ENCODE data around the gene SEMA4D.

SEMA4D gene

GRCh38 chr9:89427621-89428221 is 70.2 kb downstream of the SEMA4D start:
- peak; percentile 88 for DNase-seq

GRCh38 chr9:89426384-89426961 is 71.4 kb downstream of the SEMA4D start:
- DNase-seq, result peak; percentile 57

GRCh38 chr9:89425921-89426383 is 72.0 kb downstream of the SEMA4D start:
- DNase-seq, result no peak

GRCh38 chr9:89425024-89425805 is 72.7 kb downstream of the SEMA4D start:
- peak; percentile 41 for DNase-seq

GRCh38 chr9:89422151-89422975 is 75.5 kb downstream of the SEMA4D start:
- peak; percentile 77 for DNase-seq

GRCh38 chr9:89421595-89421994 is 76.3 kb downstream of the SEMA4D start:
- peak; percentile 75 for DNase-seq

- DNase-seq, result peak; percentile 44
Observed at GRCh38 chr9:89420397-89421178, 77.3 kb downstream of the SEMA4D start.

- peak; percentile 75 for DNase-seq
Observed at GRCh38 chr9:89419978-89420394, 77.9 kb downstream of the SEMA4D start.

DNA sequence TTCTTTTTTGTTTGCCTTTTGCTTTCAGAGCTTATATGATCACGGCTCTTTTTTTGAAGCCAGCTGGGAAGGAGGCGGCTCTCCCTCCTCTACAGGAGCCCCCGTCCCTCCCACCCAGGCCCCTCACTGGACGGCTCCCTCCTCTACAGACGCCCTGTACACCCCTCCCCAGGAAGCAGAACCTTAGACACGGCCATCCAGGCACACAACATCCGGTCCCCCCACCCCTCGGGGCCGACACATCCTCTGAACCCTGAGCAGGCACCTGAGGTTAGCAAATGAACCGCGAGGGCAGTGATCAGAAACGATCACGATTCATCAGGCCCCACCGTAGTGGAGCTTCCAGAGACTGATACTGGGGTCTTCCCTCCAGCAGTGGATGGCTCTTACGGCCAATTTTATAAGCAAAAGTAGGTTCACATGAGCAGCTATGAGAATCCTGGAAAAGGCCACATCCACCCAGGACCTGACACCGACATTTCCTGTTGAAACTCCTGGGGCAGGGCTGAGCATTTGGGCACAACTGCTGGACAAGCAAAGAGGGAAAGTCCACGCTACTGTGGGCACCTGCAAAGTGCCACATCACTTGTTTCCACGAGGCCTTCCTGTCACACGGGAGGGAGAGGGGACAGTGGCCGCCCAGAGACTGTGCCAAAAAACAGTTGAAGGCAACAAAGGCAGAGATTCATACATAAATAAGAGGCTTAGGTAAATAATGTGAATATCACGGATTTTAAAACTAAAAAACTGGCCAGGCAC is 78.9 kb downstream of the SEMA4D start:
- peak; percentile 83 for DNase-seq

- DNase-seq, result no peak
Observed at GRCh38 chr9:89418474-89418845, 79.5 kb downstream of the SEMA4D start.

DNA sequence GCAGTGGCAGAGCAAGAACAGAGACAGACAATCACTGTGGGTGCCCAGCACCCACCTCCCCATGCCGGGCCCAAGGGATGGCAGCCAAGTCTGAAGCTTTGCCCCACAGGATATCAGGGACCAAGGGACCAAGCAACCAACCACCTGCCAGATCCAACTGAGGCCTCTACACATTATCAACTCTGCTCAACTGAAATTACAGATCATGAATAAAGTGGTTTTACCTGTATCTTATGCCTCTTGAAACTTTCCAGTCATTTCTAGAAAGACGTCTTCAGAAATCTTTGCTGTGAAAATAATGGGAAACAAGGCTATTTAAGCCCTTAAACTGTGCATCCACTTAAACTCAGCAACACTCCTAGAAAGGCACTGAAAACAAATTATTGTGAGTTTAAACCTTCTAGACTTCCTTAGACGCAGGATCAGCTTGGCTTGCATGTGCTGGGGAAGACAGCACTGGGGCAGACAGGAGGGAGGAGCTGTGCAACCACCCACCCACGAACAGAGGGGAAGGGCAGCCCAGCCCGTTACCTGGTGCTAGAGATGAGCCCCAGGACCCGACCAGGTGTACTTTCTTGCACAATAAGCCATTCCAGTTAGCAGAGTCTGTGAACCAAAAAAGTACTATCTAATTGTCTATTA is 80.0 kb downstream of the SEMA4D start:
- DNase-seq, result peak; percentile 51

- no peak for DNase-seq
Observed at GRCh38 chr9:89414670-89415324, 83.1 kb downstream of the SEMA4D start.

DNA sequence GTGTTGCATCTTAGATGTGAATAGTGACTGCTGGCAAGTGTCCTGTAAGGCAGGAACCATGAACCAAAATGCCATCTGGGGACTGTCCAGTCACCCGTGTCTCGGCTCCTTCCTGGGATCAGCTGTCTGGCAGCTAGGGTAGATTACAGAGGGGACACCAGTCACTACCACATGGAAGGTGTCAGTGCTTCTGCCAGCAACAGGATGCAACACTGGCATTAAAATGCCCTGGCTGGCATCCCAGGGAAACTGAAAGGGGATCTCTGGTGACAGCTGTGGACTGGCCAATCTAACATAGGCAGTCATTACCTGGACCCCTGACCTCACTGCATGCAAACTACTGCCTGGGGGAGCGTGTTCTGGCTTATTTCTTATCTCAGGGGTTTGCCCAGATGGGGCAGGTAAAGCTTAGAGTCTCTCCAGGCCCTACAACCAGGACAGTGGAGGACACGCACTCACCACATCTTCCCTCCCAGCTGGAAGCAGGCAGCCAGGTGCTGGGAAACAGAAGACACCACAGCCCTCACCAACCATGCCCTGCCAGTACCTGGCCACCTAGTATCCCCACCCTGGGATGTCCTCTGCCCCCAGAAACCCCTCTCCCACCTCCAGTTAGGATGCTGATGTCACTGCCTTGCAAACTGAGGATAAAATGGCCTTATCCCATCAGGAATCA is 83.8 kb downstream of the SEMA4D start:
- no peak for DNase-seq

GRCh38 chr9:89412951-89413350 is 85.0 kb downstream of the SEMA4D start:
- no peak for DNase-seq

DNA sequence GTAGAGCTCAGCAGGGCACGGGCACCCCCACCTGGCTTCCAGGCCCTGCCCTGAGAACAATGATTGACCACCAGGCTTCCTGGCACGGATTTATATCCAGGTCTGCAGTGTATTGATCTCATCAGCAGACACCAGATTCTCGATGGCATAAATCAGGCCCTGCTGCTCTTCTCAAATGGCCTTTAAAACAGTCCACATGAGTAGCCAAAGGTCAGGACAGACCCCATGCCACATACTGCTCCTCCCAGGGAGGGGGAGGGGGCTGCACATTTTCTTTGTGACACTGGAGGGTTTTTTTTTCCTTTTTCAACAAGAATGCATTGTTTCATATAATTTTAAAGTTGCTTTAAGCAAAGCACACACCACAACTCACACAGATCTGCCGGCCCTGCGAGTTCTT is 85.4 kb downstream of the SEMA4D start:
- no peak for DNase-seq

- no peak for DNase-seq
Observed at GRCh38 chr9:89411759-89412158, 86.2 kb downstream of the SEMA4D start.

- peak; percentile 84 for DNase-seq
Observed at GRCh38 chr9:89410641-89411350, 87.1 kb downstream of the SEMA4D start.

- no peak for DNase-seq
Observed at GRCh38 chr9:89410022-89410421, 87.9 kb downstream of the SEMA4D start.

- DNase-seq, result no peak
Observed at GRCh38 chr9:89409466-89409865, 88.4 kb downstream of the SEMA4D start.

All from activated CD4-positive, alpha-beta T cell treated with anti-CD3 and anti-CD28 coated beads for 48 hours (primary cell).